ENCODE measurements around the gene ANKH.

- TF ChIP-seq CCDC6 (CRISPR knock-in tag; IDR thresholded peaks at IDR 0.05) (no peak), FOXK1 (CRISPR knock-in tag; IDR thresholded peaks at IDR 0.05; ENCODE audit: borderline replicate concordance, low read depth) (no peak), ZNF205 (CRISPR knock-in tag; IDR thresholded peaks at IDR 0.05) (no peak), EP300 (IDR thresholded peaks at IDR 0.05; ENCODE audit: low read depth in 2 of 2, low read length in 2 of 2) (no peak), EP300 (CRISPR knock-in tag; IDR thresholded peaks at IDR 0.05; ENCODE audit: borderline replicate concordance) (no peak), ZNF24 (IDR thresholded peaks at IDR 0.05) (no peak), SP1 (IDR thresholded peaks at IDR 0.05) (no peak), SP1 (CRISPR knock-in tag; IDR thresholded peaks at IDR 0.05) (no peak), SRF (IDR thresholded peaks at IDR 0.05; ENCODE audit: low read depth, low read length) (no peak), POLR2A (IDR thresholded peaks at IDR 0.05; ENCODE audit: insufficient read depth in 1 of 2, low read depth in 2 of 2, low read length in 2 of 2) (no peak), SMARCE1 (IDR thresholded peaks at IDR 0.05; ENCODE audit: borderline replicate concordance) (no peak), TARDBP (CRISPR knock-in tag; IDR thresholded peaks at IDR 0.05) (no peak), ZNF121 (CRISPR knock-in tag; IDR thresholded peaks at IDR 0.05) (no peak)
These were observed 32.9 kb downstream of the ANKH start for GRCh38 chr5:14838396-14839319.
